ENCODE measurements around the gene XPO4. TPM values are rescaled to one million over a fixed set of nuclear protein-coding genes. Genes with fewer than 3 reads are reported as not detected.

The XPO4 gene
- total and polyA plus RNA-seq, 2 of the 8 experiments (the other 6 are each of a cell fraction or from before 2014, with no cell fraction given), result 11.9 to 33.3 TPM

DNA sequence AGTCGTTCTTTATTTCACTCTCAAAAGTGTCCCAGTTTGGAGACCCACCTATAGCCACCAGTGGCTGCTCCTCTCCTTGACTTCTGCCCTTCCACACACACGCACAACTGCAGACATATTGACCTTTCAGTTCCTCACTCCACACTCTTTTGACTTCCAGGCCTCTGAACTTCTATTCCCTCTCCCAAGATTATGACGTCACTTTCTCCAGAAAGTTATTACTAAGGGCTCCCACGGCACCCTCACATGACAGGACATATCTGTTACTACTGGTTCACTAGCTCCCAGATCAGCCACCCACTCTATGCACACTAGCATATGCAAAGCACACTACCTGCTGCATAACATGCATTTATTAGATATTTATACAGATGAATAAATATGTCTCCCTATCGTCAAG lies 45.9 kb downstream of the XPO4 start:
- no peak overlapping the region for H2BK15ac ChIP-seq (ENCODE audit: low read length)
- no peaks in the 10 kb centered on the region; a peak in 1 of 4 replicates for H3K79me2 ChIP-seq (ENCODE audit: control insufficient read depth in 1 of 2, insufficient read depth in 2 of 2, low read length in 2 of 2)
- no peak overlapping the region for H2BK5ac ChIP-seq (ENCODE audit: low read depth, low read length)
- no peak overlapping the region for H4K5ac ChIP-seq (ENCODE audit: insufficient read length, low read depth, low read length)
- H4K91ac ChIP-seq (replicated peaks; ENCODE audit: insufficient read length, low read length), result no peak overlapping the region
- H3K9me3 ChIP-seq (ENCODE audit: insufficient read depth in 2 of 2, low read depth in 1 of 2, low read length in 1 of 2), result no peaks in the 10 kb centered on the region
- H2BK20ac ChIP-seq (ENCODE audit: low read length), result no peak overlapping the region
- no peak overlapping the region for H3K18ac ChIP-seq (ENCODE audit: extremely low read depth, low read length)
- no peak for TF ChIP-seq TEAD4 (IDR thresholded peaks at IDR 0.05; ENCODE audit: low read depth, low read length)
- TF ChIP-seq CREB1 (IDR thresholded peaks at IDR 0.05), result no peak
- TF ChIP-seq, protein P1, sequence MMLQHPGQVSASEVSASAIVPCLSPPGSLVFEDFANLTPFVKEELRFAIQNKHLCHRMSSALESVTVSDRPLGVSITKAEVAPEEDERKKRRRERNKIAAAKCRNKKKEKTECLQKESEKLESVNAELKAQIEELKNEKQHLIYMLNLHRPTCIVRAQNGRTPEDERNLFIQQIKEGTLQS (IDR thresholded peaks at IDR 0.05; ENCODE audit: insufficient read depth, low read depth, low read length), result no peak
- TF ChIP-seq ATF2 (IDR thresholded peaks at IDR 0.05; ENCODE audit: low read length), result no peak
- no peak for TF ChIP-seq GABPA (IDR thresholded peaks at IDR 0.05; ENCODE audit: borderline replicate concordance, insufficient read depth, low read length)
- no peak for TF ChIP-seq NANOG (IDR thresholded peaks at IDR 0.05; ENCODE audit: insufficient read depth, low read depth, low read length, poor library complexity, severe bottlenecking)
- no peak for TF ChIP-seq POLR2A (IDR thresholded peaks at IDR 0.05; ENCODE audit: control extremely low read depth in 1 of 2, low read depth in 2 of 2, low read length in 2 of 2)
- FAIRE-seq (no peak), DNase-seq (ENCODE audit: low read depth in 1 of 2, low spot score in 2 of 2) (no peak)
- no peak overlapping the region for H3K23ac ChIP-seq (ENCODE audit: insufficient read length)
- H3K14ac ChIP-seq (ENCODE audit: insufficient read length), result no peak overlapping the region
- H3K4me1 ChIP-seq (replicated peaks in 1 of 4; ENCODE audit: control insufficient read depth in 3 of 4, insufficient read depth in 4 of 4, low read length in 3 of 4), result no peaks in the 10 kb centered on the region
- peaks cover 2 to 3% of the 10 kb centered on the region in 2 experiments for H4K20me1 ChIP-seq (replicated peaks in 1 of 2; ENCODE audit: control insufficient read depth in 1 of 2, insufficient read depth in 2 of 2, low read length in 2 of 2)
- no peak overlapping the region for H4K8ac ChIP-seq (ENCODE audit: extremely low read depth, insufficient read depth, low read length)
- no peak overlapping the region for H2AK5ac ChIP-seq (ENCODE audit: low read depth, low read length)
- H3K27me3 ChIP-seq (replicated peaks in 1 of 4; ENCODE audit: control insufficient read depth in 3 of 4, extremely low read depth in 1 of 4, insufficient read depth in 3 of 4, low read length in 3 of 4), result no peaks in the 10 kb centered on the region
- no peak overlapping the region for H2BK120ac ChIP-seq (replicated peaks; ENCODE audit: low read depth, low read length)
- H3K4ac ChIP-seq (replicated peaks; ENCODE audit: insufficient read length, low read depth, low read length), result no peak overlapping the region
- peaks cover 0 to 12% (median 0%) of the 10 kb centered on the region in 4 experiments; a peak in 2 of 8 replicates for H3K36me3 ChIP-seq (ENCODE audit: control insufficient read depth in 2 of 4, insufficient read depth in 4 of 4, low read length in 3 of 4)
- ChIA-PET POLR2A (ENCODE audit: partially characterized antibody) (no interaction called here), CTCF (ENCODE audit: partially characterized antibody) (interaction anchor here (0.6 to 1.4 kb wide), 4 partner anchors 10 to 306 kb away, joined by 3 to 4 read pairs (median 3); no protein-coding TSS in a partner anchor)
- no peak overlapping the region for H3K27ac ChIP-seq (ENCODE audit: low read depth, low read length)
- H2AFZ ChIP-seq (ENCODE audit: low read length), result no peak overlapping the region
- 90% methylated on average over 5 of the region's 5 CpGs; no CpG with 5 or more reads in 1 of the 2 experiments for WGBS, 2 experiments (ENCODE audit: extremely low coverage in 1 of 2, insufficient coverage in 1 of 2, insufficient read length in 1 of 2, insufficient replicate concordance in 2 of 2, low coverage in 1 of 2, low lambda C conversion rate in 2 of 2, missing lambda C conversion rate in 1 of 2)
- no peak overlapping the region for H3K56ac ChIP-seq (replicated peaks; ENCODE audit: insufficient read length, low read depth, low read length)
- no peak overlapping the region for H3K4me2 ChIP-seq (ENCODE audit: insufficient read depth in 1 of 2, low read depth in 2 of 2, low read length in 2 of 2)
- peaks cover 4% of the 10 kb centered on the region; the same call in 1 of the 2 replicates for H3K79me1 ChIP-seq (ENCODE audit: low read depth, low read length)
- no peak overlapping the region for H3K9ac ChIP-seq (replicated peaks in 1 of 4; ENCODE audit: extremely low read depth in 1 of 4, low read depth in 3 of 4, low read length in 3 of 4)
- H3K4me3 ChIP-seq (ENCODE audit: extremely low read depth in 1 of 4, insufficient read depth in 2 of 4, low read depth in 3 of 4, low read length in 4 of 4), result no peak overlapping the region
- no peak overlapping the region for H2BK12ac ChIP-seq (ENCODE audit: low read depth, low read length)
- no peaks in the 10 kb centered on the region for H3K23me2 ChIP-seq (ENCODE audit: low read depth, low read length)
